ENCODE data around the gene PSME3IP1.
A peak's percentile ranks its signal among the peaks of the same experiment; 100 is the strongest.
"Not testable (repeated sequence)": the region's sequence is repeated elsewhere in the genome, so short reads cannot be mapped to it uniquely, and the experiment has no call there.

PSME3IP1 gene

GRCh38 chr16:57196753-57197152, 10.9 kb upstream of the PSME3IP1 start:
- no peak for DNase-seq

GRCh38 chr16:57196286-57196685, 10.4 kb upstream of the PSME3IP1 start:
- no peak for DNase-seq

GRCh38 chr16:57194512-57194911, 8.7 kb upstream of the PSME3IP1 start:
- no peak for DNase-seq

- no peak for DNase-seq
These were observed 7.1 kb upstream of the PSME3IP1 start for GRCh38 chr16:57192720-57193486.

GRCh38 chr16:57192146-57192545, 6.3 kb upstream of the PSME3IP1 start:
- DNase-seq = no peak

- DNase-seq = no peak
These were observed 5.3 kb upstream of the PSME3IP1 start for GRCh38 chr16:57191056-57191571.

- DNase-seq = no peak
These were observed 4.3 kb upstream of the PSME3IP1 start for GRCh38 chr16:57190136-57190535.

- DNase-seq = not testable (repeated sequence)
These were observed 3.7 kb upstream of the PSME3IP1 start for GRCh38 chr16:57189527-57189926.

GRCh38 chr16:57188711-57189002, 2.8 kb upstream of the PSME3IP1 start:
- DNase-seq = no peak

GRCh38 chr16:57187902-57188710, 2.3 kb upstream of the PSME3IP1 start:
- peak; percentile 26 for DNase-seq

- peak; percentile 68 for DNase-seq
These were observed 1.3 kb upstream of the PSME3IP1 start for GRCh38 chr16:57186872-57187854.

GRCh38 chr16:57185446-57185944, 344 bp downstream of the PSME3IP1 start:
- DNase-seq = peak; percentile 53

GRCh38 chr16:57184887-57185445, 873 bp downstream of the PSME3IP1 start:
- peak; percentile 47 for DNase-seq

- no peak for DNase-seq
These were observed 1.7 kb downstream of the PSME3IP1 start for GRCh38 chr16:57184113-57184512.

- no peak for DNase-seq
These were observed 6.5 kb downstream of the PSME3IP1 start for GRCh38 chr16:57179215-57179828.

- no peak for DNase-seq
These were observed 7.0 kb downstream of the PSME3IP1 start for GRCh38 chr16:57178793-57179212.

- DNase-seq = no peak
These were observed 7.6 kb downstream of the PSME3IP1 start for GRCh38 chr16:57178196-57178595.

- no peak for DNase-seq
These were observed 9.9 kb downstream of the PSME3IP1 start for GRCh38 chr16:57175896-57176295.

GRCh38 chr16:57172721-57173290, 13.0 kb downstream of the PSME3IP1 start:
- no peak for DNase-seq

- no peak for DNase-seq
These were observed 16.5 kb downstream of the PSME3IP1 start for GRCh38 chr16:57169327-57169726.

- DNase-seq = peak; percentile 74
These were observed 17.9 kb downstream of the PSME3IP1 start for GRCh38 chr16:57167953-57168352.

All from NCI-H2171 treated with DMSO at 0.1 percent for 48 hours (cell line).